ENCODE data around the gene CITED4. TPM values are rescaled to one million over a fixed set of nuclear protein-coding genes. Genes with fewer than 3 reads are reported as not detected.

The CITED4 gene
- total and polyA plus RNA-seq, 2 donors (not counting 3 experiments of a cell fraction or from before 2014, with no cell fraction given) = 3.8 to 11.3 TPM

DNA sequence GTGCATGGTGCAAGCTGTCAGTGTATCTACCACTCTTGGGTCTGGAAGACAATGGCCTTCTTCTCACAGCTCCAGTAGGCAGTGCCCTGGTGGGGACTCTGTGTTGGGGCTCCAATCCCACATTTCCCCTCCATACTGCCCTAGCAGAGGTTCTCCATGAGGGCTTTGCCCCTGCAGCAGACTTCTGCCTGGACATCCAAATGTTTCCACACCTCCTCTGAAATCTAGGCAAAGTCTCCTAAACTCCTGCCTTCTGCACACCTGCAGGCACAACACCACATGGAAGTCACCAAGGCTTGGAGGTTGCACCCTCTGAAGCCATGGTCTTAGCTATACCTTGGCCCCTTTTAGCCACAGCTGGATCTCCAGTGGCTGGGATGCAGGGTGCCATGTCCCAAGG, 31.8 kb upstream of the CITED4 start:
- intact Hi-C loops (cut with micrococcal nuclease) = no loop called here
- H3K79me2 ChIP-seq (ENCODE audit: control insufficient read depth, insufficient read depth, low read length) = no peaks in the 10 kb centered on the region
- CTCF ChIA-PET = no interaction called here
- peaks cover 14% of the 10 kb centered on the region for H3K4me1 ChIP-seq (ENCODE audit: control insufficient read depth, extremely low read depth, insufficient read depth, low read length)
- DNase-seq (ENCODE audit: low read depth, low spot score) (no peak), FAIRE-seq (no peak)
- H3K9me3 ChIP-seq (replicated peaks; ENCODE audit: control insufficient read depth, insufficient read depth, low read length) = no peaks in the 10 kb centered on the region
- no peaks in the 10 kb centered on the region for H3K36me3 ChIP-seq (ENCODE audit: control insufficient read depth in 2 of 2, extremely low read depth in 1 of 2, insufficient read depth in 2 of 2, low read length in 2 of 2)
- H3K4me2 ChIP-seq (ENCODE audit: insufficient read depth, low read length) = no peak overlapping the region
- H4K20me1 ChIP-seq (replicated peaks; ENCODE audit: control insufficient read depth, extremely low read depth, insufficient read depth, low read length) = no peaks in the 10 kb centered on the region
- no peaks in the 10 kb centered on the region for H3K9me1 ChIP-seq (replicated peaks; ENCODE audit: control insufficient read depth, extremely low read depth, insufficient read depth, low read length)
- H3K27me3 ChIP-seq (ENCODE audit: control insufficient read depth in 2 of 2, insufficient read depth in 2 of 2, low read length in 2 of 2) = no peaks in the 10 kb centered on the region
- no peak for TF ChIP-seq GATA2 (IDR thresholded peaks at IDR 0.05; ENCODE audit: insufficient read depth, insufficient read length, low read depth, low read length)
- no peak overlapping the region for H3K4me3 ChIP-seq (replicated peaks in 1 of 3; ENCODE audit: insufficient read depth in 1 of 3, low read depth in 1 of 3, low read length in 3 of 3)
- no peak overlapping the region for H3K27ac ChIP-seq (ENCODE audit: insufficient read depth, low read depth, low read length)
- POLR2A ChIA-PET = no interaction called here
- no TSS peak for BruUV-seq (replicated peaks)
- H3K9ac ChIP-seq (replicated peaks; ENCODE audit: extremely low read depth, insufficient read depth, low read length) = no peak overlapping the region
- dilution Hi-C loops (cut with MboI; ENCODE audit: extremely low pct_ligation_motif_present, low sequenced_read_pairs) = no loop called here
- H2AFZ ChIP-seq (ENCODE audit: low read depth, low read length) = no peak overlapping the region

GRCh38 chr1:40892354-40892753, 30.2 kb upstream of the CITED4 start:
- Histone ChIP-seq H3K27ac (ENCODE audit: insufficient read depth, low read depth, low read length) (no peak overlapping the region), H3K27me3 (ENCODE audit: control insufficient read depth in 2 of 2, insufficient read depth in 2 of 2, low read length in 2 of 2) (no peaks in the 10 kb centered on the region), H3K9me3 (replicated peaks; ENCODE audit: control insufficient read depth, insufficient read depth, low read length) (no peaks in the 10 kb centered on the region), H3K36me3 (ENCODE audit: control insufficient read depth in 2 of 2, extremely low read depth in 1 of 2, insufficient read depth in 2 of 2, low read length in 2 of 2) (no peaks in the 10 kb centered on the region), H3K4me2 (ENCODE audit: insufficient read depth, low read length) (no peak overlapping the region), H3K9me1 (replicated peaks; ENCODE audit: control insufficient read depth, extremely low read depth, insufficient read depth, low read length) (no peaks in the 10 kb centered on the region), H3K79me2 (ENCODE audit: control insufficient read depth, insufficient read depth, low read length) (no peaks in the 10 kb centered on the region), H3K9ac (replicated peaks; ENCODE audit: extremely low read depth, insufficient read depth, low read length) (no peak overlapping the region), H2AFZ (ENCODE audit: low read depth, low read length) (no peak overlapping the region), H4K20me1 (replicated peaks; ENCODE audit: control insufficient read depth, extremely low read depth, insufficient read depth, low read length) (no peaks in the 10 kb centered on the region), H3K4me1 (ENCODE audit: control insufficient read depth, extremely low read depth, insufficient read depth, low read length) (peaks cover under 1% of the 10 kb centered on the region), H3K4me3 (replicated peaks in 1 of 3; ENCODE audit: insufficient read depth in 1 of 3, low read depth in 1 of 3, low read length in 3 of 3) (no peak overlapping the region)
- intact Hi-C loops (cut with micrococcal nuclease) (no loop called here), dilution Hi-C loops (cut with MboI; ENCODE audit: extremely low pct_ligation_motif_present, low sequenced_read_pairs) (no loop called here)
- POLR2A ChIA-PET = no interaction called here
- DNase-seq (ENCODE audit: low read depth, low spot score) = no peak
- no peak for FAIRE-seq
- no TSS peak for BruUV-seq (replicated peaks)
- CTCF ChIA-PET = interaction anchor here (1.2 kb wide), 1 partner anchor 60 kb away, joined by 3 read pairs; no protein-coding TSS in a partner anchor
- TF ChIP-seq POLR2A (IDR thresholded peaks at IDR 0.05; ENCODE audit: low read depth, low read length) (no peak), MYC (IDR thresholded peaks at IDR 0.05; ENCODE audit: low read depth, low read length) (no peak), POLR2AphosphoS5 (IDR thresholded peaks at IDR 0.05; ENCODE audit: insufficient read depth, low read depth, low read length) (no peak), FOS (IDR thresholded peaks at IDR 0.05; ENCODE audit: borderline replicate concordance, insufficient read depth, low read length) (no peak), JUN (IDR thresholded peaks at IDR 0.05; ENCODE audit: borderline replicate concordance, insufficient read depth, insufficient read length, low read depth) (no peak), EZH2 (IDR thresholded peaks at IDR 0.05; ENCODE audit: borderline replicate concordance, low read depth, low read length, severe bottlenecking) (no peak)
- TF ChIP-seq, protein P1, sequence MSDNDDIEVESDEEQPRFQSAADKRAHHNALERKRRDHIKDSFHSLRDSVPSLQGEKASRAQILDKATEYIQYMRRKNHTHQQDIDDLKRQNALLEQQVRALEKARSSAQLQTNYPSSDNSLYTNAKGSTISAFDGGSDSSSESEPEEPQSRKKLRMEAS (IDR thresholded peaks at IDR 0.05; ENCODE audit: insufficient read depth, insufficient read length) = no peak
- TF ChIP-seq, protein P2, sequence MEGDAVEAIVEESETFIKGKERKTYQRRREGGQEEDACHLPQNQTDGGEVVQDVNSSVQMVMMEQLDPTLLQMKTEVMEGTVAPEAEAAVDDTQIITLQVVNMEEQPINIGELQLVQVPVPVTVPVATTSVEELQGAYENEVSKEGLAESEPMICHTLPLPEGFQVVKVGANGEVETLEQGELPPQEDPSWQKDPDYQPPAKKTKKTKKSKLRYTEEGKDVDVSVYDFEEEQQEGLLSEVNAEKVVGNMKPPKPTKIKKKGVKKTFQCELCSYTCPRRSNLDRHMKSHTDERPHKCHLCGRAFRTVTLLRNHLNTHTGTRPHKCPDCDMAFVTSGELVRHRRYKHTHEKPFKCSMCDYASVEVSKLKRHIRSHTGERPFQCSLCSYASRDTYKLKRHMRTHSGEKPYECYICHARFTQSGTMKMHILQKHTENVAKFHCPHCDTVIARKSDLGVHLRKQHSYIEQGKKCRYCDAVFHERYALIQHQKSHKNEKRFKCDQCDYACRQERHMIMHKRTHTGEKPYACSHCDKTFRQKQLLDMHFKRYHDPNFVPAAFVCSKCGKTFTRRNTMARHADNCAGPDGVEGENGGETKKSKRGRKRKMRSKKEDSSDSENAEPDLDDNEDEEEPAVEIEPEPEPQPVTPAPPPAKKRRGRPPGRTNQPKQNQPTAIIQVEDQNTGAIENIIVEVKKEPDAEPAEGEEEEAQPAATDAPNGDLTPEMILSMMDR (IDR thresholded peaks at IDR 0.05; ENCODE audit: extremely low read depth in 1 of 2, insufficient read depth in 1 of 2, low read depth in 1 of 2, low read length in 2 of 2) = no peak
